HG03039 (cell line): ENCODE data around the gene ZBTB45.
"Not testable (repeated sequence)": the region's sequence is repeated elsewhere in the genome, so short reads cannot be mapped to it uniquely, and the experiment has no call there.

Experiments
- ATAC-seq: cut with Tn5 transposase; IDR thresholded peaks from one replicate; pipeline ENCODE4 v1.9.1; 2021; ENCODE audit warnings: mild to moderate bottlenecking, moderate library complexity; ENCODE audit not compliant: unreplicated experiment

ZBTB45 gene

DNA sequence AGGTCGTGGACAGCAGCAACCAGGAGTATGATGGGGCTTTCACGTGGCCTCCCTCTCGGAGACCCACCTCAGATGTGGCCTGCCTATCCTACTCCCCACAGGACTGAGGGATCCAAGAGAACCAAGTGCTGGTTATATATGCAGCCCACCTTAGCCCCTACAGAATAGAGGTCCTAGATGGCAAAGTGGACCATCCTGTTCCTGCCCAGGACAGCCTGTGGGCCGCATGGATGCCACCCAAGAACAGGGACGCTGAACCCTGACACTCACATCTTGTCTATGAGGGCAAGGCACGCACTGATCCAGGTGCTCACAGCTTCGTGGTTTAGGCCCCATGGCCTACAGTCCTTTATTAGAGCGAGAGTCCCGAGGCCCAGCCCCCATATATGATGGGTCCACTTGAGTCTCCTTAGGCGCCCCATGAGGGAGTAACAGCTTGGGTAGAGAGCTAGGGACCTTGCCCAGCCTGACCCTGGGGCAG, 6.4 kb downstream of the ZBTB45 start:
- ATAC-seq: no peak

DNA sequence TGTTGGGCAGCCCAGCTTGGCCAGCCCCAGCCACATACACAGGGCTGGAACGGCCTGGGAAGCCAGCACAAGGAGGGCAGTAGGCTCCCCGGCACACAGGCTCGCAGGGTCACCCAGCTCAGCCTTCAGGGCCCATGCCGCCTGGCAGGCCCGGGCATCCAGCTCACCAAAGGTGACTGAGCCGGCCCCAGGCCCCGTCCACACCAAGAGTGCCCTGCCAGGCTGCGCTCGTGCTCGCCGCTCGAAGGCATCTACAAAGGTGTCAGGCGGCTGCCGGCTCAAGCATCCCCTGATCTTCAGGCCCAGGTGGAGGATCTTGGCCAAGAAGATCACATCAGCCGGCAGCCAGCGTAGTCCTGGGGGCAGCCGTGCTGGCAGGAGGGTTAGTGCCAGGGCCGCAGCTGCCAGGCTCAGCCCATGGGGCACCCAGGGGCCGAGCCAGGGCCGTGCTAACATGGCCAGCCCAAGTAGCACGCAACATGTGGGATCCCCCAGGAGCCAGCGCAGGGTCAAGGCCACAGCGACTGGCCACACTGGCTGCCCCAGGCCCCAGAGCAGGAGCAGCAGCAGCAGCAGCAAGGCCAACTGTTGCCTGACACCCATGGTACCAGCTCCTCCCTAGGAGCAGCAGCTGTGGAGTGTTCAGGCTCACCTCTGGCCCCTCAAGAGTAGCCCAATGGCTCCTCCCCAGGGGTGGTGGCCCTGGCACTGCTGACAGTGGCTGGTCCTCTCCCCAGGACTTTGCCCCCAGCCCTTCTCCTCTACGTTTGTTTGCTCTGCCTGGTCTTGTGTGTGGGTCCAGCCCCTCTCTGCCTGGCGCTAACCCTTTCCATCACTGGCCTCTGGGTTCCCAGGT, 8.0 kb downstream of the ZBTB45 start, which contains the start of gene SLC27A5:
Gene SLC27A5 (minus strand): TSS at position 640 of the 856 bp plus-strand sequence. CDS start 37 bp downstream, at position 603.
- ATAC-seq: no peak

DNA sequence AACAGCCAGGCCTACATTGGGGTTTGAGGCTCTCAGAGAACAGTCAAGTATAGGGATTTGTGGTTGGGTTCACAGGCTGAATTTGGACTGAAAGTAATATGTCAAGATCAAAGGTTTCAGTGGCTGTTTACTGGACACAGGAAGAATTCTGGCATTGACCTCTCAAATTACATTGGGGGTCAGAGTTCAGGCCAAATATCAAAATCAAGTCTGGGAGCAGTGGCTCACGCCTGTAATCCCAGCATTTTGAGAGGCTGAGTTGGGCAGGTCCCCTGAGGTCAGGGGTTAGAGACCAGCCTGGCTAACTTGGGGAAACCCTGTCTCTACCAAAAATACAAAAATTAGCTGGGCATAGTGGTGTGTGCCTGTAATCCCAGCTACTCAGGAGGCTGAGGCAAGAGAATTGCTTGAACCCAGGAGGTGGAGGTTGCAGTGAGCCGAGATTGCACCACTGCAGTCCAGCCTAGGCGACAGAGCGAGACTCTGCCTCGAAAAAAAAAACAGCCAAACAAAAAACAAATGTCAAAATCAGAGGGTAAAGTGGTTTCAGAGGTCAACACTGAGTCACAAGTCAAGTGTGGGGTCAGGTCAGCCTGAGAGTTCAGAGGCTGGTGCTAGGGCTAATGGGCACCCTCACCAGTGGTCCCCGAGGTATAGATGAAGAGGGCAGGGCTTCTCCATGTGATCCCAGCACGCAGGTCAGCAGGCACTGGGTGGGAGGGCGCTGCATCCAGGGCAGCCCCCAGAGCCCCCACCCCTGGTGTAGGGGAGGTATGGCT, 9.3 kb downstream of the ZBTB45 start:
- no peak for ATAC-seq

DNA sequence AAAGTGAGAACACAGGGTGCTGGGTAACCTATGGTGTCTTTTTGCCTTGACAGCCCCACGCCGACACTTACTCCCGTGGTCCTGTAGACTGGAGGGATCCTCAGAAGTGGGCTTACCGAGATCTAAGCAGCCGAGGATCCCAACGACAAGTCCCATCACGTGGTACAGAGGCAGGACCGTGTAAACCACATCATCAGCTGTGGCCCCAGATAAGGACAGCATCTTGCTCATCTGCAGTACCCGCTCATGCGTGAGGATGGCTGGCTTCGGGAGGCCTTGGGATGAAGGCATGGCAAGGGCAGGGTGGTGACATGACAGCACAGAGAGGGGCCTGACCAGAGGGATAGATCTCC, 9.9 kb downstream of the ZBTB45 start:
- ATAC-seq: no peak

DNA sequence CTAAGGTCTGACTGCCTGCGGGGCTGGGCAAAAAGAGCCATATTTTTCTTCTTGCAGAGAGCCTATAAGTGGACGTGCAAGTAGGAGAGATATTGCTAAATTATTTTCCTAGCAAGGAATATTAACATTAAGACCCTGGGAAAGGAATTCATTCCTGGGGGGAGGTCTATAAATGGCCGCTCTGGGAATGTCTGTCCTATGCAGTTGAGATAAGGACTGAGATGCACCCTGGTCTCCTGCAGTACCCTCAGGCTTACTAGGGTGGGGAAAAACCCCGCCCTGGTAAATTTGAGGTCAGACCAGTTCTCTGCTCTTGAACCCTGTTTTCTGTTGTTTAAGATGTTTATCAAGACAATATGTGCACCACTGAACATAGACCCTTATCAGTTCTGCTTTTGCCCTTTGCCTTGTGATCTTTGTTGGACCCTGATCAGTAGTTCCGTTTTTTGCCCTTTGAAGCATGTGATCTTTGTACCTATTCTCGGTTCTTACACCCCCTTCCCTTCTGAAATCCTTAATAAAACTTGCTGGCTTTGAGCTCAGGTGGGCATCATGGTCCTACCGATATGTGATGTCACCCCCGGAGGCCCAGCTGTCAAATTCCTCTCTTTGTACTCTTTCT, 11.9 kb downstream of the ZBTB45 start:
- ATAC-seq: not testable (repeated sequence)

DNA sequence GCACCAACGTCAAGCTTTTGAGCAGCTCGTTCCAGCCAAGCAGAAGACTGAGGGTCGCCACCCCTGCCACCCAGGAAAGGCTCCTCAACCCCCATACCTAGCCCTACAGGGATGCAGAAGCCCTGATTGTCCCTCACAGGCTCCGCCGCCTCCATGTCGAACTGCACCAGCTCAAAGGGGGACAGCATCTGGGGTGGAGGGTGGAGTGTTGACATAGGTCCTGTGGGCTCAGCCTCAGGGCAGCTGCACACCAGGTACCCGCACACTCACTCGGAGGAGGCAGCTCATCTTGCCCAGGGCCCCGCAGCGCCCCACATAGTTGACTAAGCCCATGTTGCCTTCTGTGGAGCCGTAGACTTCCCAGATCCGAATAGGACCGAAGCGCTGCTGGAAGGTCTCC, 19.4 kb downstream of the ZBTB45 start:
- ATAC-seq: no peak

DNA sequence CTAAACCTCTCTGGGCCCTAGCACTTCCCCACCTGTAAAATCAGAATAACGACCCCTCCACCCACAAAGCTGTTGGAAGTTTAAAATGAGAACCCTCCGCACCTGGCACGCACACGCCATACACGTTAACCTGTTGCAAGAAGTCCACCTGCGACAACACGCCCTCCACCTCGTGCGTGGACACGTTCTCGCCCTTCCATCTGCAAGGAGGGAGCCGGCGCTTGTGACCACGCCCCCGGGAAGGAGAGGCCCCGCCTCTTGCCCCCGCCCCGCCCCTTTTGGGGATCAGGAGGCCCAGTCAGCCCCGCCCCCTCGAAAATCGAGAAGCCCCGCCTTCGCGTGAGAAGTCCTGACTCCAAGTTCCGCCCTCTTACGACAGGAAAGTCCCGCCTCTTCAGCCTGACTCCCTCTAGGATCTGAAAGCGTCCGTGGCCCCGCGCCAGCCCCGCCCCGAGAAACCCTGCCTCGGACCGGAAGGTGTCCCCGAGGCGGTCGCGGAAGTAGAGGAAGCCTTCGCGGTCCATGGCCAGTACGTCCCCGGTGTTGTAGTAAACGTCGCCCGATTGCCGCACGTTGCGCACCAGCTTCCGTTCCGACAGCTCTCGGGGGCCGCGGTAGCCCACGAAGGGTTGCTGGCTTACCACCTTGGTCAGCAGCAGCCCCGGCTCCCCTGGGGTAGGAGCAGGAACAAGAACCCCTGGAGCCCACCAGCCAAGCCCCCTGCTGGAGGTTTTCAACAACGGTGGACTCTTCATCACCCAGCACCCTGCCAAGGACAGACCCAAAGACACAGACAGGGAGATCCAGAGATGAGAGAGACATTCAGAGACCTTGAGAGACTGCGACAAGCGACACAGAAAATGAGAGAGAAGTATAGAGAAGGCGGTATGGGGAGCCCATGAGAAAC, 20.3 kb downstream of the ZBTB45 start:
- peak; percentile 91 for ATAC-seq

DNA sequence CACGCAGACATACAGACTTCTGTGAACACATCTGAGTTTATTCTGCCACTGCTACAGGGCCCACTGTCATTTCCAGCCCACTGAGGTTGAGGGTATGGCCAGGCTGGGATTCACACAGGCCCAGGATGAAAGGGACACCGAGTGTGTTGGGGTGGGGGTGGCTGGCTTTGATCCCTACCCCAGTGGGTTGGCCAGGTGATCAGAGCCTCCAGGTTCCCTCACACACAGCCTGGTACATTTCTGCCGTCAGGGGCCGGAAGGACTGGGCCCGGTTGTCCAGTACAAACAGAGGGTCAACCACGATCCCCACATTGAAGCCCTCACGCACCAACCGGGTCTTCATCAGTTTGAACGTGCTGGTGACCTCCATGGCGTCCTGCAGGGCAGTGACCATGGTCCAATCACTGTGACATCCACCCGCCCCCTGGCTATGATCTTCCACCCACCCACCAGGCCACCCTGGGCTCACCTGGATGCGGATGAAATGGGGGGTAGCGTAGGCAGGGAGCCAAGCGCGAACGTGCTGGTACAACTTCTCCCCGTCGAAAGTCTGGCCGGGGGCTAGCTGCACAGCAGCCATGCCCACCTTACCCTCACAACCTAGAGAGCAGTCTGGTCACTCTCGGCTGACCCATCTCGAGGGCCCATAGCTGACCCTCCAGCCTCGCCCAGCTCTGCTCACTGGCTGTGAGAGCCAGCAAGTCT, 21.1 kb downstream of the ZBTB45 start:
- ATAC-seq: peak; percentile 6

DNA sequence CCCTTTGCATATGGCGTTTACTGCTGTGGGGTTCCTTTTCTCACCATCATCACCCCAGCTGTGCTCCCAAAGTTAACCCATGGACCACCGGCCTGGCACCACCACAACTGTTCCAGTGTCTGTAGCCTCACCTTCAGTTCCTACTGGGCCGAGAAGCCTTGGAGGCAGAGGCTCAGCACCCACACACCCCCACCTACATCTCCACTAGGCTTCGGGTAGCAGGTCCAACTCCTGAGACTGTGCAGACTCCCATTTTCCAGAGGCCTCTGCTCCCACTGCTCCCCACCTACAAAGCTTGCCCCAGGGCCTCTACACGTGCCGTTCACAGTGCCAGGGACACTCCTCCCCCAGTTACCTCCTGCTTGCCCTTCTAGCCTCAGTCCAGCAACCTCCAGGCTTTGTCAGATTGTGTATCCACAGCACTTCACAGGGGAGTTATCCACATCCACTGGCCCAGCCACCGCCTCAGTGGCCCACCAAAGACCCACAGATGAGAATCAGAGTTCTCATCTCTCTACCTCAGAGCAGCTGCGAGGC, 21.9 kb downstream of the ZBTB45 start:
- no peak for ATAC-seq

DNA sequence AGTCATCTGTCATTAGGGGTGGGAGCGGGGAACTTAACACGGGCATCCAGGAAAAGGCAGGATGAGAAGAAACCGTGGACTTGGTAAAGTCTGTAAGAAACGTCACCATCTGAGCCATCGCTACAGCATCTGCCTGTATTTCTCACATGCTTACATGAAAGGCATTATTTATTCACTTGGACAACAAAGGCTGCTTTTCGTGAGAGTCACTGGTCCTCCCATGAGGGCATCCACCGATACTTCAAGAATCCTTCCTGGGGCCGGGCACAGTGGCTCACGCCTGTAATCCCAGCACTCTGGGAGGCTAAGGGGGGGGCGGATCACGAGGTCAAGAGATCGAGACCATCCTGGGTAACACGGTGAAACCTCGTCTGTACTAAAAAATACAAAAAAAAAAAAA, 27.3 kb downstream of the ZBTB45 start:
- no peak for ATAC-seq

DNA sequence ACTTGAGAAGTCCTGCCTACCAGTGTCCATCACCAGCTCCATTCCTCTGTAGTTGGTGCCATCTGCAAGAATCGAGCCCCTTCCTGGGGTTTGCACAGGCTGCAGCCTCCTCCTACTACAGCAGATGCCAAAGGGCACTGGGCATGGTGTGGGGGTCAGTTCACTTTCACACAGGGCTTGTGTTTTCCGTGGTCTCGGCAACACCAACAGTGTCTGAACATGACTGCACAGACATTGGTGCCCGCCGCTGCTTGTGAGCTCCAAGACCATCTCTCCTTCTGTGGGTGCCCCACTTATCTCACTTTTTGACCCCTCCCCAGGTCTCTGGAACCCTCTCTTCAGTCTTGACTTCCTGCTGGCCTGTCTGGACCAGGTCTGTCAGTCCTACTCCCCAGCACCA, 28.2 kb downstream of the ZBTB45 start:
- no peak for ATAC-seq

DNA sequence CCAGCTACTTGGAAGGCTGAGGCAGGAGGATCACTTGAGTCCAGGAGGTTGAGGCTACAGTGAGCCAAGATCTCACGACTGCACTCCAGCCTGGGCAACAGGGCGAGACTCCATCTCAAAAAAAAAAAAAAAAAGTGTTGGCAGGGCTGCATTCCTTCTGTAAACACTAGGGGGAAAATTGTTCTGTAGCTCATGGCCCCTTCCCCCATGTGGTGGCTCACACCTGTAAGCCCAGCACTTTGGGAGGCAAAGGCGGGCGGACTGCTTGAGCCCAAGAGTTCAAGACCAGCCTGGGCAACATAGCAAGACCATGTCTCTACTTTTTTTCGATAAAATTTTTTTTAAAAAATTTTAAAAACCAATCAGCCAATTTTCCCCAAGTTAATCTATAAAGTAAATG, 35.3 kb downstream of the ZBTB45 start:
- ATAC-seq: not testable (repeated sequence)

DNA sequence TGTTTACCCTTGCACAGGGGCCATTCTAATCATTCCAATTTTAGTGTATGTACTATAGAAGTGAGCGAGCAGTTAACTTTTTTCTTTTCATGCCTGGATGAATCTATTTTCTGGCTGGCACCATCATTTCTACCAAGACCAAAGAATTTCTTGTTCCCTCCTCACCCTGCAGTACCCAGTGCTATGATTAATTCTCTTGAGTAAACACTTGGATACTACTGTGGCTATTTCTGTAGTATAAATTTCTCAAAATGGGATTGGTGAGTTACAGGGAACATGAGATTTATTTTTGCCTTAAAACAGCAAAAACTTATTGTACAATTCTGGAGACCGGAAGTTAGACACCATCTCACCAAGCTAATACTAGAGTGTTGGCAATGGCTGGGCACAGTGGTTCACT, 35.8 kb downstream of the ZBTB45 start:
- ATAC-seq: no peak

DNA sequence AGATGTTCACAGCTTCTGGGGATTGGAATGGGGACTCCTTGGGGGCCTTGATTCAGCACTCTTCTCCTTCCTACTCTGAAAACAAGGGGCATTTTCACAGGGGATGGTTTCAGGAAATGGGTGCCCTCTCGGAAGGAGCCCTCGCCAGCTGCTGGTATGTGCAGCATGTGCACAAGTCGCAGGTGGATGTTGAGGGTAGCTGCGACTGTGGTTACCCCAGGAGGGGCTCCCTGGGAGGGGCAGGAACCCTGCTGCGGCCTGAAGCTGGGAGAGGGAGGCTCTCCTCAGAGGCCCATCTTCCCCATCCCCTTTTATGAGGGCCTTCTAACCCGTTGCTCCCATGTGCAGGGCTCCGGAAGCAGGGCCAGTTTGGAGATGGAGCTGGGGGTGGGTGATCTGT, 37.2 kb downstream of the ZBTB45 start:
- ATAC-seq: no peak

DNA sequence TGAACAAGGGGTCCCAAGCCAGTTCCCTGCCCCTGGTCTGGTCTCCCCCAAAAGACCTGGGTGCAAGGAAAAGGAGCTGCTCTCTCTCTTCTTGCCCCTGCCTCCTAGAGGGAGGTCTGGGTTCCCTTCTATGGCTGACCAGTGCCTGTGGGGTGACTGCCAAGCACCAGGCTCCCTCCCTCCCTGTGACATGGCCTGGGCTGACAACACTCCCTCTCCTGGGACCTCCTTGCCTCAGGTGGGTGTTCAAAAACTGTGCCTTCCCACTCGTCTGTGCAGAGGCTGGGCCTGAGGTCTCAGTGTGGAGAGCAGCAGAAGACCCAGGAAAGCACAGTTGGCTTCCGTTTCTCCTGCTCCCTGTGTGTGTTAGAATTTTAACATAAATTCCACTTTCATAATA, 38.8 kb downstream of the ZBTB45 start:
- ATAC-seq: no peak

DNA sequence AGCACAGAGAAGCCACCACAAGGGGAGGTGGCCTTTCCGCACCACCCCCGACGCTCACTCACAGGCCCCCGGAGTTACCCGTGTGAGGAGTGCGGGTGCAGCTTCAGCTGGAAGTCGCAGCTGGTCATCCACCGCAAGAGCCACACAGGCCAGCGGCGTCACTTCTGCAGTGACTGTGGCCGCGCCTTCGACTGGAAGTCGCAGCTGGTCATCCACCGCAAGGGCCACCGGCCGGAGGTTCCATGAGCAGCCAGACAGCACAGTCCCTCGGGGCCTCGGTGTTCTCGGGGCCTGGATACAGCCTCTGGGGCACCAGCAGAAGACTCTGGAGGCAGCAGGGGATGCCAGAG, 39.2 kb downstream of the ZBTB45 start:
- ATAC-seq: no peak

DNA sequence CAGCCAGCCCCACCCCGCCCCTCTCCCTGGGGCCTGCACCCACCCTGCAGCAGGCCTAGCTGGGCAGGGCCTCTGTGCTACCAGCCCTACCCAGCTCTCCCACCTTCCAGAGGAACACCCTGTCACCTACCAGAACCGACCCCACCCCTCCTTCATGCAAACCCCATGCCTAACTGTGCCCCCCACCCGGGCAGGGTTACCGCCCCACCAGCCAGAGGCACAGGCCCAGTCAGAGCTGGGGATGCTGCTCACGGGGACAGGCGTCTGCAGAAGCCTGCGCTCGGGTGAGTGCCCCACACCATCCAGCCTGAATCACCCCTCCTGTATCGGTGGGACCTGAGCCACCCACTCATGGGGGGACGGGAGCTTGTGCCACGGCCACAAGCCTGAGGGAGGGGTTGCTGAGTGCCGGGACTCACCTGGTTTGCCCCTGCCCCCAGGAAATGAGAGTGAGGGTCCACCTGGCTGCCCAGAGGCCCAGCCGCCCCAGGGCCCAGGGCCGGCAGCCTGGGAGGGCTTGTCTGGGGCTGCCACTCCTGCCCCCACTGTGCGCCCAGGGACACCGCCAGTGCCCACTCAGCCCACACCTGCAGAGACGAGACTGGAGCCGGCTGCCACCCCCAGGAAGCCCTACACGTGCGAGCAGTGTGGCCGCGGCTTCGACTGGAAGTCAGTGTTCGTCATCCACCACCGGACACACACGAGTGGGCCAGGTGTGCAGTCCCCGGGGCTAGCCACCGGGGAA, 39.7 kb downstream of the ZBTB45 start:
- no peak for ATAC-seq

DNA sequence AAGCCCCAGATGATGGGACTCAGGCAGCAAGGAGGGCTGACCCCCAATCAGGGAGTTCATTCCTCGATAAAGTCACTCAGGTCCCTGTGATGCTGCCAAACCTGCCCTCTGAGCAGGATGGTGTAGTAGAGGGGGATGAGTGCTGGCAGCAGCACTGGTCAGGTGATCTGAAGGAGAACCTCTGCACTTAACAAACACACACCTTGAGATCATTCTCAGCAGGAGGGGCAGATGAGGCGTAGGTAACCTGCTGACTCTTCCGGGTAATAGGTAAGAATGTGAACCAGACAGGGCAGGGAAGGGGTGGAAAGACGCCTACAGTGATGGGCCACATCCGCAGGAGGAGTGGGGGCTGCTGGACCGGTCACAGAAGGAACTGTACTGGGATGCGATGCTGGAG, 40.3 kb downstream of the ZBTB45 start:
- ATAC-seq: no peak

DNA sequence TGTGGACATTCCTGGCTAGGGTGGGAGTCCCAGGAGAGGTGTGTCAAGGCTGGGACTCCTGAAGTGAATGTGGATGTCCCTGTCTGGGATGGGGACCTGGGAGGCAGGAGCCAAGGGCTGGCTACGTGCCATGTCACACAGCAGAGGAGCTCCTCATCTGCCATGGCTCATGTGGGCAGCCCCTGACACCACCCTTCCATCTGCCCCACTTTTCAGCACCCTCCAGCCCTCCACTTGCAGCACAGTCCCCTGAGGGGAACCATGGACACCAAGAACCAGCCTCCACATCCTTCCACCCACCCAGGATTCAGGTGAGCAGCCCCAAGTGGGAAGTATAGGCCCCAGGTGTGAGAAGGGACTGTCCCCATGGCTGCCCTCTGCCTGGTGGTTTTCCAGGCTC, 41.7 kb downstream of the ZBTB45 start:
- no peak for ATAC-seq
